Measurements from ENCODE around the gene TNFSF9.

TNFSF9 gene

GRCh38 chr19:6530386-6531162, at the start of gene TNFSF9:
TSS of gene TNFSF9 (plus strand) at chr19:6531026. CDS start at chr19:6531037, 11 bp downstream.
- peak; percentile 74 for DNase-seq (ENCODE audit: low read depth)

- peak; percentile 54 for DNase-seq (ENCODE audit: low read depth)
Observed at GRCh38 chr19:6481541-6482342, 49.1 kb upstream of the TNFSF9 start, which contains the start of gene DENND1C. TSS of gene DENND1C (minus strand) at chr19:6481787. CDS start at chr19:6481695, 92 bp downstream.

GRCh38 chr19:6482343-6482686, 48.5 kb upstream of the TNFSF9 start:
- DNase-seq (ENCODE audit: low read depth): no peak

GRCh38 chr19:6483235-6483634, 47.6 kb upstream of the TNFSF9 start:
- no peak for DNase-seq (ENCODE audit: low read depth)

GRCh38 chr19:6484230-6484629, 46.6 kb upstream of the TNFSF9 start:
- DNase-seq (ENCODE audit: low read depth): no peak

GRCh38 chr19:6484831-6485230, 46.0 kb upstream of the TNFSF9 start:
- DNase-seq (ENCODE audit: low read depth): no peak

GRCh38 chr19:6489278-6490061, 41.4 kb upstream of the TNFSF9 start:
- no peak for DNase-seq (ENCODE audit: low read depth)

- DNase-seq (ENCODE audit: low read depth): no peak
Observed at GRCh38 chr19:6490134-6490533, 40.7 kb upstream of the TNFSF9 start.

- no peak for DNase-seq (ENCODE audit: low read depth)
Observed at GRCh38 chr19:6491802-6492592, 38.8 kb upstream of the TNFSF9 start.

GRCh38 chr19:6494438-6495036, 36.3 kb upstream of the TNFSF9 start:
- no peak for DNase-seq (ENCODE audit: low read depth)

- no peak for DNase-seq (ENCODE audit: low read depth)
Observed at GRCh38 chr19:6495947-6496346, 34.9 kb upstream of the TNFSF9 start.

GRCh38 chr19:6498294-6499036, 32.4 kb upstream of the TNFSF9 start:
- DNase-seq (ENCODE audit: low read depth): no peak

GRCh38 chr19:6499052-6499790, 31.6 kb upstream of the TNFSF9 start:
- no peak for DNase-seq (ENCODE audit: low read depth)

- no peak for DNase-seq (ENCODE audit: low read depth)
Observed at GRCh38 chr19:6500837-6501739, 29.7 kb upstream of the TNFSF9 start.

GRCh38 chr19:6501740-6502648, 28.8 kb upstream of the TNFSF9 start, which contains the start of gene TUBB4A:
TSS of gene TUBB4A (minus strand) at chr19:6502309. CDS start at chr19:6502212, 97 bp downstream.
- no peak for DNase-seq (ENCODE audit: low read depth)

GRCh38 chr19:6503407-6504201, 27.2 kb upstream of the TNFSF9 start:
- no peak for DNase-seq (ENCODE audit: low read depth)
